ENCODE results near the gene PCSK2.

Gene PCSK2

GRCh38 chr20:17343656-17344452 lies 117.0 kb downstream of the PCSK2 start:
- DNase-seq = no peak

- no peak for DNase-seq
These were observed 118.0 kb downstream of the PCSK2 start for GRCh38 chr20:17344790-17345189.

- no peak for DNase-seq
These were observed 118.5 kb downstream of the PCSK2 start for GRCh38 chr20:17345321-17345720.

- no peak for DNase-seq
These were observed 123.5 kb downstream of the PCSK2 start for GRCh38 chr20:17350321-17350720.

GRCh38 chr20:17357238-17357637 lies 130.4 kb downstream of the PCSK2 start:
- DNase-seq = no peak

GRCh38 chr20:17358854-17359253 lies 132.0 kb downstream of the PCSK2 start:
- no peak for DNase-seq

GRCh38 chr20:17364681-17365080 lies 137.8 kb downstream of the PCSK2 start:
- DNase-seq = no peak

GRCh38 chr20:17365831-17366230 lies 139.0 kb downstream of the PCSK2 start:
- DNase-seq = no peak

GRCh38 chr20:17369506-17369905 lies 142.7 kb downstream of the PCSK2 start:
- no peak for DNase-seq

GRCh38 chr20:17372806-17373440 lies 146.1 kb downstream of the PCSK2 start:
- DNase-seq = no peak

- no peak for DNase-seq
These were observed 147.2 kb downstream of the PCSK2 start for GRCh38 chr20:17374086-17374485.

GRCh38 chr20:17376031-17376430 lies 149.2 kb downstream of the PCSK2 start:
- no peak for DNase-seq

- no peak for DNase-seq
These were observed 150.4 kb downstream of the PCSK2 start for GRCh38 chr20:17377231-17377630.

GRCh38 chr20:17379651-17380050 lies 152.8 kb downstream of the PCSK2 start:
- no peak for DNase-seq

GRCh38 chr20:17380801-17381200 lies 154.0 kb downstream of the PCSK2 start:
- DNase-seq = no peak

- DNase-seq = no peak
These were observed 154.9 kb downstream of the PCSK2 start for GRCh38 chr20:17381724-17382123.

- DNase-seq = no peak
These were observed 159.0 kb downstream of the PCSK2 start for GRCh38 chr20:17385798-17386197.

- DNase-seq = no peak
These were observed 163.8 kb downstream of the PCSK2 start for GRCh38 chr20:17390655-17391054.

GRCh38 chr20:17391127-17391771 lies 164.4 kb downstream of the PCSK2 start:
- DNase-seq = no peak

GRCh38 chr20:17394411-17394810 lies 167.6 kb downstream of the PCSK2 start:
- DNase-seq = no peak

- DNase-seq = no peak
These were observed 168.9 kb downstream of the PCSK2 start for GRCh38 chr20:17395729-17396128.

- DNase-seq = no peak
These were observed 172.6 kb downstream of the PCSK2 start for GRCh38 chr20:17399303-17399985.

GRCh38 chr20:17403461-17403860 lies 176.6 kb downstream of the PCSK2 start:
- no peak for DNase-seq
